Measurements from ENCODE around the gene DHRSX.

GRCh38 chrX:2466876-2467656 is 33.7 kb downstream of the DHRSX start:
- TF ChIP-seq CTCF (IDR thresholded peaks at IDR 0.05; ENCODE audit: insufficient read depth, low read depth, low read length): no peak
- no peak for TF ChIP-seq EZH2 (IDR thresholded peaks at IDR 0.05; ENCODE audit: insufficient read depth, low read length)
